ENCODE data around the gene RPL37A.

Gene RPL37A

DNA sequence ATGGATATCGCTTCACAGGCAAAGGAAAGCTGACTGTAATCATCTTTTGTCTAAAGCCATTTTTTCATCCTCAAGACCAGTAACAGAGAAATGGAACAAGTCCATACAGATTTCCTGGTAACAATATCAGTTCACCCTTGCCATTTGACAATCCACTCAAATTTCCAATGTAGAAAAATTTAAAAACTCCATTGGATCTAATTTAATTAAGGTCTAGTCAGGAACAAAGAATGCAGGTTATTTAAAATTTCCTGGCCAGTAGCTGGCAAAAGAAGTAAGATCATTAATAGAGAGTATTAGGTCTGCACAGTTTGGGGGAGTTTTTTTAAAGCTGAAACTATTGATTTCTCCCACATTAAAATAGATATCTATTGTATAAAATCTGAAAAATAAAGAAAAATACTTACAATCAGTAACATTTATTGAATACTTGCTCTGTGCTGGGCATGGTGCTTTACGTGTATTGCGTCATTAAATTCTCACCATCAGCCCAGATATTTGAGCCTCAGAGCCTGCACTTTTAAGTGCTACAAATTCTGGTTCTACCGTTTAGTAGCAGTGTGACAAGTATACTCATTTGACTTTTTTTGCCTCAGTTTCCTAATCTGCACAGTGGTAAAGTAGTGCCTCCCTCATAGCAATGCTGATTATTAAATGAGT lies 44.6 kb upstream of the RPL37A start:
- no peak overlapping the region for H3K4me3 ChIP-seq (replicated peaks; ENCODE audit: insufficient read depth, low read length)
- H3K27ac ChIP-seq (replicated peaks) = no peak overlapping the region
- TF ChIP-seq GABPA (IDR thresholded peaks at IDR 0.05; ENCODE audit: low read depth) (no peak), POLR2AphosphoS5 (IDR thresholded peaks at IDR 0.05; ENCODE audit: low read depth) (no peak), SPI1 (IDR thresholded peaks at IDR 0.05; ENCODE audit: borderline replicate concordance, low read depth) (no peak)
- TF ChIP-seq, protein P1, sequence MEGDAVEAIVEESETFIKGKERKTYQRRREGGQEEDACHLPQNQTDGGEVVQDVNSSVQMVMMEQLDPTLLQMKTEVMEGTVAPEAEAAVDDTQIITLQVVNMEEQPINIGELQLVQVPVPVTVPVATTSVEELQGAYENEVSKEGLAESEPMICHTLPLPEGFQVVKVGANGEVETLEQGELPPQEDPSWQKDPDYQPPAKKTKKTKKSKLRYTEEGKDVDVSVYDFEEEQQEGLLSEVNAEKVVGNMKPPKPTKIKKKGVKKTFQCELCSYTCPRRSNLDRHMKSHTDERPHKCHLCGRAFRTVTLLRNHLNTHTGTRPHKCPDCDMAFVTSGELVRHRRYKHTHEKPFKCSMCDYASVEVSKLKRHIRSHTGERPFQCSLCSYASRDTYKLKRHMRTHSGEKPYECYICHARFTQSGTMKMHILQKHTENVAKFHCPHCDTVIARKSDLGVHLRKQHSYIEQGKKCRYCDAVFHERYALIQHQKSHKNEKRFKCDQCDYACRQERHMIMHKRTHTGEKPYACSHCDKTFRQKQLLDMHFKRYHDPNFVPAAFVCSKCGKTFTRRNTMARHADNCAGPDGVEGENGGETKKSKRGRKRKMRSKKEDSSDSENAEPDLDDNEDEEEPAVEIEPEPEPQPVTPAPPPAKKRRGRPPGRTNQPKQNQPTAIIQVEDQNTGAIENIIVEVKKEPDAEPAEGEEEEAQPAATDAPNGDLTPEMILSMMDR (IDR thresholded peaks at IDR 0.05; ENCODE audit: insufficient read depth, low read length) = no peak
- TF ChIP-seq, protein P2, sequence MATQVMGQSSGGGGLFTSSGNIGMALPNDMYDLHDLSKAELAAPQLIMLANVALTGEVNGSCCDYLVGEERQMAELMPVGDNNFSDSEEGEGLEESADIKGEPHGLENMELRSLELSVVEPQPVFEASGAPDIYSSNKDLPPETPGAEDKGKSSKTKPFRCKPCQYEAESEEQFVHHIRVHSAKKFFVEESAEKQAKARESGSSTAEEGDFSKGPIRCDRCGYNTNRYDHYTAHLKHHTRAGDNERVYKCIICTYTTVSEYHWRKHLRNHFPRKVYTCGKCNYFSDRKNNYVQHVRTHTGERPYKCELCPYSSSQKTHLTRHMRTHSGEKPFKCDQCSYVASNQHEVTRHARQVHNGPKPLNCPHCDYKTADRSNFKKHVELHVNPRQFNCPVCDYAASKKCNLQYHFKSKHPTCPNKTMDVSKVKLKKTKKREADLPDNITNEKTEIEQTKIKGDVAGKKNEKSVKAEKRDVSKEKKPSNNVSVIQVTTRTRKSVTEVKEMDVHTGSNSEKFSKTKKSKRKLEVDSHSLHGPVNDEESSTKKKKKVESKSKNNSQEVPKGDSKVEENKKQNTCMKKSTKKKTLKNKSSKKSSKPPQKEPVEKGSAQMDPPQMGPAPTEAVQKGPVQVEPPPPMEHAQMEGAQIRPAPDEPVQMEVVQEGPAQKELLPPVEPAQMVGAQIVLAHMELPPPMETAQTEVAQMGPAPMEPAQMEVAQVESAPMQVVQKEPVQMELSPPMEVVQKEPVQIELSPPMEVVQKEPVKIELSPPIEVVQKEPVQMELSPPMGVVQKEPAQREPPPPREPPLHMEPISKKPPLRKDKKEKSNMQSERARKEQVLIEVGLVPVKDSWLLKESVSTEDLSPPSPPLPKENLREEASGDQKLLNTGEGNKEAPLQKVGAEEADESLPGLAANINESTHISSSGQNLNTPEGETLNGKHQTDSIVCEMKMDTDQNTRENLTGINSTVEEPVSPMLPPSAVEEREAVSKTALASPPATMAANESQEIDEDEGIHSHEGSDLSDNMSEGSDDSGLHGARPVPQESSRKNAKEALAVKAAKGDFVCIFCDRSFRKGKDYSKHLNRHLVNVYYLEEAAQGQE (IDR thresholded peaks at IDR 0.05; ENCODE audit: insufficient replicate concordance, low read depth) = no peak
- no peaks in the 10 kb centered on the region for H3K27me3 ChIP-seq (ENCODE audit: insufficient read depth, poor library complexity, severe bottlenecking)
- DNase-seq (ENCODE audit: low read depth in 1 of 2, low spot score in 1 of 2) = no peak

DNA sequence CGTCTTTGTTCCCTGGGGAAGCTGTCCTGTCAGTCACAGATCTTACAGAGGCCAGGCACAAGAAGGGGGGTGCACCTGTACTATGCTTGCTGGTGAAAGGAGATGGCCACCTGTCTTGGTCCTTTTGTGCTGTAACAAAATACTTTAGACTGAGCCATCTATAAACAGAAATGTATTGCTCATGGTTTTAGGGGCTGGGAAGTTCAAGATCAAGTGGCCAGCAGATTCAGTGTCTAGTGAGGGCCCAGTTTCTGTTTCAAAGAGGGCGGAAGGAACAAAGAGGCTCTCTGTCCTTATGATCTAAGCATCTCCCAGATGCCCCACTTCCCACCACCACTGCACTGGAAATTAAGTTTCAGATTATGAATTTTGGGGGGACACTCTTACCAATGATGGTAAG lies 35.5 kb upstream of the RPL37A start:
- TF ChIP-seq POLR2AphosphoS5 (IDR thresholded peaks at IDR 0.05; ENCODE audit: low read depth) (no peak), GABPA (IDR thresholded peaks at IDR 0.05; ENCODE audit: low read depth) (no peak), SPI1 (IDR thresholded peaks at IDR 0.05; ENCODE audit: borderline replicate concordance, low read depth) (no peak)
- TF ChIP-seq, protein P1 (IDR thresholded peaks at IDR 0.05; ENCODE audit: insufficient read depth, low read length) = no peak
- TF ChIP-seq, protein P2 (IDR thresholded peaks at IDR 0.05; ENCODE audit: insufficient replicate concordance, low read depth) = no peak
- H3K27me3 ChIP-seq (ENCODE audit: insufficient read depth, poor library complexity, severe bottlenecking) = no peaks in the 10 kb centered on the region
- DNase-seq (ENCODE audit: low read depth in 1 of 2, low spot score in 1 of 2) = no peak
- H3K27ac ChIP-seq (replicated peaks) = no peak overlapping the region
- H3K4me3 ChIP-seq (replicated peaks; ENCODE audit: insufficient read depth, low read length) = no peak overlapping the region

DNA sequence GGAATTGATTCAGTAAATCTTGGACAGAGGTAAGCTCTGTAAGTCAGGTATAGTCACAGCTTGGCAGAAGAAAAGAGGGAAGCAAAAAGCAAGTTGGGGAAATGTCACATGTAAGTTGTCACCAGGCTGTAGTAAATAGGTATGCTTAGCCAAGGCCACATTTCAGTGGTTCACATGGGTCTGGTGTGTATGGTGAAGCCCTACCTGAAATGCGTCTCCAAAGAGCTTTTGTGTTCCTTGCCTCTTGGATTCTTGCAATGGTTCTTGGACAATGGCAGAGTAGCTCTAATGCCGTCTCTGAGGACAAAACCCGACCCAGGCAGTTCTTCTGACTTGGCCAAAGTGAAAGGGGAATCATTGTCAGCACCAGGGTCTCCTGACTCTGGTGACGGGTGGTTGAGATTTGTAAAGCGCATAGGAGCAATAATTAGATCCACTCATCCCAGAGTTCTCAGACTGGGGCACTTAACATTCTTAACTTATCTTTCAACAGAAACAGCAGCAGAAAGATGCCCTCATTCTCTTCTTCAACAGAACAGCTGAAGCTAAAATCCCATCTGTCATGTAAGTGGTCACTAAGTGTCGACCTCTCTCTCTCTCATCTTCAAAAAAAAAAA lies 34.4 kb upstream of the RPL37A start:
- Histone ChIP-seq H3K27me3 (ENCODE audit: insufficient read depth, poor library complexity, severe bottlenecking) (no peaks in the 10 kb centered on the region), H3K27ac (replicated peaks) (no peak overlapping the region), H3K4me3 (replicated peaks; ENCODE audit: insufficient read depth, low read length) (no peak overlapping the region)
- DNase-seq (ENCODE audit: low read depth in 1 of 2, low spot score in 1 of 2) = no peak
- TF ChIP-seq, protein P1 (IDR thresholded peaks at IDR 0.05; ENCODE audit: insufficient read depth, low read length) = no peak
- TF ChIP-seq, protein P2 (IDR thresholded peaks at IDR 0.05; ENCODE audit: insufficient replicate concordance, low read depth) = no peak
- TF ChIP-seq POLR2AphosphoS5 (IDR thresholded peaks at IDR 0.05; ENCODE audit: low read depth) (no peak), GABPA (IDR thresholded peaks at IDR 0.05; ENCODE audit: low read depth) (no peak), SPI1 (IDR thresholded peaks at IDR 0.05; ENCODE audit: borderline replicate concordance, low read depth) (no peak)
